ENCODE measurements around the gene CCDC102B.

CCDC102B gene

GRCh38 chr18:69088973-69089372 lies 291.1 kb downstream of the CCDC102B start:
- DNase-seq (ENCODE audit: low spot score) = no peak

GRCh38 chr18:69097349-69097748 lies 299.5 kb downstream of the CCDC102B start:
- no peak for DNase-seq (ENCODE audit: low spot score)

GRCh38 chr18:69102959-69103358 lies 305.1 kb downstream of the CCDC102B start:
- no peak for DNase-seq (ENCODE audit: low spot score)
